HK-2 (cell line): ENCODE measurements around the gene IFT122.
"Not testable (repeated sequence)": the region's sequence is repeated elsewhere in the genome, so short reads cannot be mapped to it uniquely, and the experiment has no call there.

Experiments
- DNase-seq: peaks from one replicate; pipeline ENCODE4 v3.0.0-alpha.2; 2018; ENCODE audit not compliant: unreplicated experiment

The IFT122 gene

GRCh38 chr3:129497876-129498275, 57.9 kb downstream of the IFT122 start:
- not testable (repeated sequence) for DNase-seq

- DNase-seq: not testable (repeated sequence)
Measured at GRCh38 chr3:129498603-129499488, 58.8 kb downstream of the IFT122 start.

- DNase-seq: not testable (repeated sequence)
Measured at GRCh38 chr3:129499604-129500333, 59.7 kb downstream of the IFT122 start.

- DNase-seq: no peak
Measured at GRCh38 chr3:129500334-129500658, 60.3 kb downstream of the IFT122 start.

- no peak for DNase-seq
Measured at GRCh38 chr3:129501630-129502029, 61.6 kb downstream of the IFT122 start.

GRCh38 chr3:129502641-129503408, 62.8 kb downstream of the IFT122 start:
- no peak for DNase-seq

GRCh38 chr3:129503471-129504291, 63.7 kb downstream of the IFT122 start:
- DNase-seq: no peak

- no peak for DNase-seq
Measured at GRCh38 chr3:129504471-129505100, 64.6 kb downstream of the IFT122 start.

- DNase-seq: no peak
Measured at GRCh38 chr3:129505341-129505740, 65.3 kb downstream of the IFT122 start.

GRCh38 chr3:129506231-129506742, 66.3 kb downstream of the IFT122 start:
- DNase-seq: no peak

- DNase-seq: no peak
Measured at GRCh38 chr3:129507181-129507831, 67.3 kb downstream of the IFT122 start.

- no peak for DNase-seq
Measured at GRCh38 chr3:129512595-129512994, 72.6 kb downstream of the IFT122 start.

GRCh38 chr3:129513705-129514104, 73.7 kb downstream of the IFT122 start:
- DNase-seq: no peak

- no peak for DNase-seq
Measured at GRCh38 chr3:129514110-129514509, 74.1 kb downstream of the IFT122 start.

- no peak for DNase-seq
Measured at GRCh38 chr3:129514563-129514962, 74.5 kb downstream of the IFT122 start.

GRCh38 chr3:129515108-129515820, 75.2 kb downstream of the IFT122 start:
- DNase-seq: not testable (repeated sequence)

GRCh38 chr3:129515821-129516432, 75.9 kb downstream of the IFT122 start:
- not testable (repeated sequence) for DNase-seq

GRCh38 chr3:129517516-129517915, 77.5 kb downstream of the IFT122 start:
- no peak for DNase-seq

GRCh38 chr3:129518038-129518561, 78.1 kb downstream of the IFT122 start:
- no peak for DNase-seq
